GM23338 (cell line): Measurements from ENCODE around the gene CDH4. TPM values are rescaled to one million over a fixed set of nuclear protein-coding genes. Genes with fewer than 3 reads are reported as not detected.

ENCODE experiments used
- CREB1 ChIP-seq: fragments of 250-450 bp; sonication (Bioruptor Pico); IDR thresholded peaks from 2 replicates; pipeline ENCODE4 v1.5.0; 2020; ENCODE audit warnings: low read depth, mild to moderate bottlenecking, moderate library complexity
- CTCF ChIP-seq, 2 experiments: fragments of 200-600 bp in 1 of 2; sonication (generic) in 1 of 2; conservative IDR thresholded peaks; 2 replicates each; pipeline versions ENCODE4 v1.5.1 to v1.6.1; 2016 to 2017; ENCODE audit warnings: antibody characterized with exemption in 2 of 2, low read depth in 2 of 2, mild to moderate bottlenecking in 2 of 2, moderate library complexity in 1 of 2
- EZH2 ChIP-seq: fragments of 200-600 bp; sonication (generic); IDR thresholded peaks from one replicate; pipeline ENCODE4 v1.8.0; 2017; ENCODE audit warnings: antibody characterized with exemption, mild to moderate bottlenecking, low read depth; ENCODE audit not compliant: unreplicated experiment
- JUNB ChIP-seq: IDR thresholded peaks from one replicate; pipeline ENCODE4 v1.6.1; 2016; ENCODE audit warnings: antibody characterized with exemption; ENCODE audit not compliant: unreplicated experiment
- POLR2AphosphoS5 ChIP-seq: IDR thresholded peaks from 2 replicates; pipeline ENCODE4 v1.6.1; 2016; ENCODE audit warnings: antibody characterized with exemption, low read depth
- REST ChIP-seq: IDR thresholded peaks from one replicate; pipeline ENCODE4 v1.6.1; 2018; ENCODE audit warnings: antibody characterized with exemption; ENCODE audit not compliant: unreplicated experiment
- STAT1 ChIP-seq: IDR thresholded peaks from one replicate; pipeline ENCODE4 v1.6.1; 2016; ENCODE audit warnings: antibody characterized with exemption; ENCODE audit not compliant: unreplicated experiment
- ZNF331 ChIP-seq: fragments of 250-450 bp; sonication (Bioruptor Pico); IDR thresholded peaks from 2 replicates; pipeline ENCODE4 v1.5.0; 2020; ENCODE audit warnings: low read depth, mild to moderate bottlenecking, moderate library complexity
- ZNF462 ChIP-seq: fragments of 250-450 bp; sonication (Bioruptor Pico); IDR thresholded peaks from 2 replicates; pipeline ENCODE4 v1.5.0; 2020; ENCODE audit warnings: mild to moderate bottlenecking, moderate library complexity
- polyA plus RNA-seq: library from polyadenylated mRNA; unstranded; fragments of >200 nt; fragmentation: Nextera tagmentation; extraction: Ambion mirVana; gene quantifications from 2 replicates; pipeline ENCODE4 v1.2.1, GENCODE V29; 2016
- total RNA-seq: library from RNA; depleted of rRNA; stranded (reverse); fragments of >200 nt; shearing (Covaris generic); gene quantifications from 2 replicates; pipeline ENCODE4 v1.2.3, GENCODE V29; 2014

CDH4 gene
- total and polyA plus RNA-seq, 2 experiments from 2014 or later: 1.2 to 4.2 TPM

GRCh38 chr20:61620174-61620573 is 368.1 kb downstream of the CDH4 start (continued):
- TF ChIP-seq ZNF462 (CRISPR knock-in tag) (no peak), STAT1 (no peak), JUNB (no peak), ZNF331 (no peak), CREB1 (CRISPR knock-in tag) (no peak), POLR2AphosphoS5 (no peak), REST (no peak), EZH2 (no peak), CTCF (conservative IDR thresholded peaks at IDR 0.05; ENCODE audit: low read depth in 2 of 2) (no peak)
